ENCODE data around the gene FALEC.

DNA sequence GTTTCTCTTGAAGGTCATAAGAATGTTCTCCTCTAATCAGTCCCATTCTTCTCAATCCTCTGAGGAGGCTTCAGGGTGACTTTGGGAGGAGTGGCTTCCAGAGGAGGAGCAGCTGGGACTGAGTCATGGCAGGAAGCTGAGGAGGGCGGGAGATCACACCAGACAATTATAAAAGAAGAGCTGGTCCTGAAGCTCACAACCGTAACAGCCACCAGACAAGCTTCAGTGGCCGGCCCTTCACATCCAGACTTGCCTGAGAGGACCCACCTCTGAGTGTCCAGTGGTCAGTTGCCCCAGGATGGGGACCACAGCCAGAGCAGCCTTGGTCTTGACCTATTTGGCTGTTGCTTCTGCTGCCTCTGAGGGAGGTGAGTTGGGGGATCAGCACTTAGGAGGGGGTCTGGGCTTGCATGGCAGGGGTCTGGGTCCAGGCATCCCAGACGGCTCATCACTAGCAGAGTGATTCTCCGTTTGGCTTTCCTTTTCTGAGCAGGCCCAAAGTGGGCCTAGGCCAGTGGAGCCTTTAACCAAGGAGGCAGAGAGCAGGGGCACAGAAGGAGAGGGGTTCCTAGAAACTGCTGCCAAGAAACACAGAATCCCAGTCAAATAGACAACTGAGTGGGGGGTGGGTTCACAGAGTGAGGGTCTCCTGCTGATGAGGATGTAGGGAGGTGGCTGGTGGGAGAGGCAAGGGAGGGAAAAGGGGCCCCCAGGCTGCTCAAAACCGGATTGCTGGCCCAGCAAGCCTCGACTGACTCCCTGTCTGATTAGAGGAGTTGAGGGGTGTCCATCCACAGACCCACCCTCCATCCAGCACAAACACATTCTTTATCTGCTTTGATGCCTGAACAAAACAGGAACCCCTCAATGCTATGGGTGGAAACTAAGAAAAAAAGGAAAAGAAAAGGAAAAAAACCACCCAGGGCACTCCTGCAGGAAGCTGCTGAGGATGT, 7.4 kb upstream of the FALEC start, which contains the start of gene ECM1:
- TF ChIP-seq, protein P1, sequence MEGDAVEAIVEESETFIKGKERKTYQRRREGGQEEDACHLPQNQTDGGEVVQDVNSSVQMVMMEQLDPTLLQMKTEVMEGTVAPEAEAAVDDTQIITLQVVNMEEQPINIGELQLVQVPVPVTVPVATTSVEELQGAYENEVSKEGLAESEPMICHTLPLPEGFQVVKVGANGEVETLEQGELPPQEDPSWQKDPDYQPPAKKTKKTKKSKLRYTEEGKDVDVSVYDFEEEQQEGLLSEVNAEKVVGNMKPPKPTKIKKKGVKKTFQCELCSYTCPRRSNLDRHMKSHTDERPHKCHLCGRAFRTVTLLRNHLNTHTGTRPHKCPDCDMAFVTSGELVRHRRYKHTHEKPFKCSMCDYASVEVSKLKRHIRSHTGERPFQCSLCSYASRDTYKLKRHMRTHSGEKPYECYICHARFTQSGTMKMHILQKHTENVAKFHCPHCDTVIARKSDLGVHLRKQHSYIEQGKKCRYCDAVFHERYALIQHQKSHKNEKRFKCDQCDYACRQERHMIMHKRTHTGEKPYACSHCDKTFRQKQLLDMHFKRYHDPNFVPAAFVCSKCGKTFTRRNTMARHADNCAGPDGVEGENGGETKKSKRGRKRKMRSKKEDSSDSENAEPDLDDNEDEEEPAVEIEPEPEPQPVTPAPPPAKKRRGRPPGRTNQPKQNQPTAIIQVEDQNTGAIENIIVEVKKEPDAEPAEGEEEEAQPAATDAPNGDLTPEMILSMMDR (IDR thresholded peaks at IDR 0.05 in 8 of 11, conservative IDR thresholded peaks at IDR 0.05 in 3 of 11), result no peak
- peak in 1 of 3 donors; percentile 23 for TF ChIP-seq POLR2AphosphoS5 (IDR thresholded peaks at IDR 0.05)
- TF ChIP-seq POLR2A (IDR thresholded peaks at IDR 0.05), result no peak
